Measurements from ENCODE around the gene PHOX2B. TPM values are rescaled to one million over a fixed set of nuclear protein-coding genes. Genes with fewer than 3 reads are reported as not detected.

The PHOX2B gene
- polyA plus RNA-seq, 1 of the 3 experiments (the other 2 are of a cell fraction), result 0.95 TPM

- Histone ChIP-seq H3K4me1 (ENCODE audit: control insufficient read depth in 1 of 2, insufficient read depth in 2 of 2, low read depth in 1 of 2, low read length in 1 of 2) (peaks cover 0 to 4% of the 10 kb centered on the region in 2 experiments; a peak in 1 of 4 replicates), H3K9me3 (no peaks in the 10 kb centered on the region), H3K79me2 (ENCODE audit: insufficient read depth) (no peaks in the 10 kb centered on the region), H3K27ac (ENCODE audit: low read depth in 2 of 2, low read length in 1 of 2) (no peak overlapping the region), H3K36me3 (replicated peaks in 1 of 2; ENCODE audit: control insufficient read depth in 1 of 2, insufficient read depth in 2 of 2, low read length in 1 of 2) (no peaks in the 10 kb centered on the region), H3K9ac (no peak overlapping the region), H2AFZ (ENCODE audit: low read depth) (no peak overlapping the region), H3K4me2 (no peak overlapping the region), H3K4me3 (ENCODE audit: low read depth in 2 of 2, low read length in 1 of 2) (no peak overlapping the region), H3K27me3 (ENCODE audit: insufficient read depth) (no peaks in the 10 kb centered on the region; the same call in 1 of the 2 replicates), H3F3A (replicated peaks; ENCODE audit: insufficient read depth) (no peaks in the 10 kb centered on the region), H3K9me2 (no peaks in the 10 kb centered on the region), H4K20me1 (ENCODE audit: insufficient read depth) (no peaks in the 10 kb centered on the region)
- POLR2A ChIA-PET, result no interaction called here
- no peak for TF ChIP-seq ELF1 (IDR thresholded peaks at IDR 0.05)
- no peak for TF ChIP-seq EZH2phosphoT487 (IDR thresholded peaks at IDR 0.05; ENCODE audit: borderline replicate concordance, low read depth)
- TF ChIP-seq NFIC (IDR thresholded peaks at IDR 0.05; ENCODE audit: borderline replicate concordance), result no peak
- TF ChIP-seq, protein P1, sequence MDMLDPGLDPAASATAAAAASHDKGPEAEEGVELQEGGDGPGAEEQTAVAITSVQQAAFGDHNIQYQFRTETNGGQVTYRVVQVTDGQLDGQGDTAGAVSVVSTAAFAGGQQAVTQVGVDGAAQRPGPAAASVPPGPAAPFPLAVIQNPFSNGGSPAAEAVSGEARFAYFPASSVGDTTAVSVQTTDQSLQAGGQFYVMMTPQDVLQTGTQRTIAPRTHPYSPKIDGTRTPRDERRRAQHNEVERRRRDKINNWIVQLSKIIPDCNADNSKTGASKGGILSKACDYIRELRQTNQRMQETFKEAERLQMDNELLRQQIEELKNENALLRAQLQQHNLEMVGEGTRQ (IDR thresholded peaks at IDR 0.05; ENCODE audit: borderline replicate concordance, low read depth, low read length), result no peak
- TF ChIP-seq, protein P2, sequence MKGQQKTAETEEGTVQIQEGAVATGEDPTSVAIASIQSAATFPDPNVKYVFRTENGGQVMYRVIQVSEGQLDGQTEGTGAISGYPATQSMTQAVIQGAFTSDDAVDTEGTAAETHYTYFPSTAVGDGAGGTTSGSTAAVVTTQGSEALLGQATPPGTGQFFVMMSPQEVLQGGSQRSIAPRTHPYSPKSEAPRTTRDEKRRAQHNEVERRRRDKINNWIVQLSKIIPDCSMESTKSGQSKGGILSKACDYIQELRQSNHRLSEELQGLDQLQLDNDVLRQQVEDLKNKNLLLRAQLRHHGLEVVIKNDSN (IDR thresholded peaks at IDR 0.05; ENCODE audit: borderline replicate concordance, low read depth), result no peak
- no peak for TF ChIP-seq RFX5 (IDR thresholded peaks at IDR 0.05; ENCODE audit: low read length)
- no peak for TF ChIP-seq TCF12 (IDR thresholded peaks at IDR 0.05)
- TF ChIP-seq EP300 (IDR thresholded peaks at IDR 0.05; ENCODE audit: borderline replicate concordance in 1 of 2, low read depth in 1 of 2, low read length in 1 of 2), result no peak
- no peak for TF ChIP-seq GABPA (IDR thresholded peaks at IDR 0.05; ENCODE audit: low read depth)
- no peak for TF ChIP-seq RXRA (IDR thresholded peaks at IDR 0.05; ENCODE audit: borderline replicate concordance, low read depth)
- no peak for TF ChIP-seq RAD21 (IDR thresholded peaks at IDR 0.05; ENCODE audit: low read length)
- no peak for TF ChIP-seq REST (IDR thresholded peaks at IDR 0.05; ENCODE audit: low read depth, low read length)
- no peak for TF ChIP-seq CHD2 (IDR thresholded peaks at IDR 0.05; ENCODE audit: low read length, partially characterized antibody)
- no peak for TF ChIP-seq YY1 (IDR thresholded peaks at IDR 0.05; ENCODE audit: low read depth)
- no peak for TF ChIP-seq TAF1 (IDR thresholded peaks at IDR 0.05; ENCODE audit: borderline replicate concordance, low read depth, low read length)
- TF ChIP-seq GATA2 (CRISPR knock-in tag; IDR thresholded peaks at IDR 0.05), result no peak
- TF ChIP-seq PBX3 (IDR thresholded peaks at IDR 0.05), result no peak
- TF ChIP-seq, protein P3, sequence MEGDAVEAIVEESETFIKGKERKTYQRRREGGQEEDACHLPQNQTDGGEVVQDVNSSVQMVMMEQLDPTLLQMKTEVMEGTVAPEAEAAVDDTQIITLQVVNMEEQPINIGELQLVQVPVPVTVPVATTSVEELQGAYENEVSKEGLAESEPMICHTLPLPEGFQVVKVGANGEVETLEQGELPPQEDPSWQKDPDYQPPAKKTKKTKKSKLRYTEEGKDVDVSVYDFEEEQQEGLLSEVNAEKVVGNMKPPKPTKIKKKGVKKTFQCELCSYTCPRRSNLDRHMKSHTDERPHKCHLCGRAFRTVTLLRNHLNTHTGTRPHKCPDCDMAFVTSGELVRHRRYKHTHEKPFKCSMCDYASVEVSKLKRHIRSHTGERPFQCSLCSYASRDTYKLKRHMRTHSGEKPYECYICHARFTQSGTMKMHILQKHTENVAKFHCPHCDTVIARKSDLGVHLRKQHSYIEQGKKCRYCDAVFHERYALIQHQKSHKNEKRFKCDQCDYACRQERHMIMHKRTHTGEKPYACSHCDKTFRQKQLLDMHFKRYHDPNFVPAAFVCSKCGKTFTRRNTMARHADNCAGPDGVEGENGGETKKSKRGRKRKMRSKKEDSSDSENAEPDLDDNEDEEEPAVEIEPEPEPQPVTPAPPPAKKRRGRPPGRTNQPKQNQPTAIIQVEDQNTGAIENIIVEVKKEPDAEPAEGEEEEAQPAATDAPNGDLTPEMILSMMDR (IDR thresholded peaks at IDR 0.05), result no peak
- no peak for TF ChIP-seq TEAD4 (IDR thresholded peaks at IDR 0.05; ENCODE audit: borderline replicate concordance, insufficient read depth)
- CTCF ChIA-PET, result interaction anchor here (0.6 to 0.7 kb wide), 2 partner anchors 40 to 645 kb away, joined by 3 read pairs; no protein-coding TSS in a partner anchor
- no peak for DNase-seq
- 45% methylated on average over 3 of the region's 3 CpGs for WGBS (ENCODE audit: low lambda C conversion rate)
These were observed 14.2 kb downstream of the PHOX2B start for GRCh38 chr4:41734371-41734770.

Measured in SK-N-SH (cell line).